ENCODE results near the gene RUNX2.
"Not testable (repeated sequence)": the region's sequence is repeated elsewhere in the genome, so short reads cannot be mapped to it uniquely, and the experiment has no call there.

Gene RUNX2

DNA sequence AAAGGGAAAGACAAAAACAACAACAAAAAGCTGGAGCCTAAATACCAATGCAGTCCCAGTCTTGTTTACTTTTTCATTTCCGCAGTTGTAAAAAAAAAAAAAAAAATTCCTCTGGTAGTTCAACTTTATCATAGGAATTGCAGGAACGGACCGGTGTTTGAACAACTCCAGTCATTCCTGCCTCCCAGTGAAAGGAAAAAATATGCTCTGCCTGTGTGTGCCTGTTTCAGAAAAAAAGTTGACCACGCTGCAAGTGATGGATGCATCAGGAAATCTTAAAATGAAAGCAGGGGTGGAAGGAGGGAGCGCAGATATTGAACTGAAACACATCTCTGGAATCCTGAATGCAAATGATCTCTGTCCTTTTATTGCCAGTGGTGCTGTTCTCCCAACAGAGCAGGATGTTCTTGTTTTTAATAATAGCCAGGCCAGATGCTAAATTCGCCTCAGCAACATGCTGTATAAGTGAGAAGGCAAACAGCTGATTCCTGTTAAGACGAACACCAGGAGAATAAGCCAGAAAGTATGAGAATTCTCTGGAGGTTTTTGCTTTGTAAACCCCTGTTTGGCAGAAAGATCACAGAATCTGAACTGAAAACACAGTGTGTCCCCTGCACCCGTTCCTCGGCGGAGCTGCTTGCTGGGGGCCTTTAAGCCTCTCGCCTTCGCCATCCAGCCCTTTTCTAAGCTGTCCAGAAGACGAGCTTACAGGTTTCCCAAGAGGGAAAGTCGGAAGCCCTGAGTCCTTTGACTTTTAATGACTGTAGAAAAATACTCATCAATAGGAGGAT lies 228.0 kb downstream of the RUNX2 start:
- no peak for DNase-seq (ENCODE audit: low spot score)

DNA sequence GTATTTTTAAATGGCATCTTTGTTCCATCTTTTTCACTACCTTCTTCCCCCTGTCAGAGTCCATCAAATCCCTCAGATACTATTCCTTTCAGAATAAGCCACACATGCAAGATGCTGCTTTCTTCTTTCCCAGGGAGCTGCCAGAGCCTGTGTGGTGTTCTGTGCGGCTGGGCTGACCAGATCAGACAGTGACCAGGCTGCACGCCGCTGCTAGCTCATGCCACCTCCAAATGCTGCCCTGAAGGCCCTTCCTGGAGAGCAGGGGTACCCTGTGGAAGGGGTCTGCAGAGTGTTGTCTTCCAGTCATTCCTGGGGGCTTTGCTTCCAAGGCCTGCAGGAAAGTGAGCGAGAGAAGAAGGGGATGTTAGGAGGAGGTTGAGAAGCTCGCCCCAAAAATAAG lies 228.7 kb downstream of the RUNX2 start:
- no peak for DNase-seq (ENCODE audit: low spot score)

DNA sequence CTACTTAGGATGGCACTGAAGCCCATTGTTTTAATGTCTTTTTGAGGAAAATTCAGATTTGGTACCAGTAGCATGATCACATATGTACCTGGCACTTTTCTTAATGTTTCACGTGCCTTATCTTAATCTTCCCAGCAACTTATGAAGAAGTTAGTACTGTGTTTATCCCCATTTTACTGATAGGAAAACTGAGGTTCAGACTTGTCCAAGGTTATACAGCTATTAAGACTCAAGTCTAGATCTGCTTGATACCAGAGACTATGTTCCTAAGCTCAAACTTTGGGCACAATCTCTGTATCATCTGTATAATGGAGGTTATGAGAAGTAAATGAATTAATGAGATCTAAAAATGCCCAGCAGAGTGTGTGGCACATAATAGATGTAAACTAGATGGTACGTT lies 229.3 kb downstream of the RUNX2 start:
- DNase-seq (ENCODE audit: low spot score) = no peak

DNA sequence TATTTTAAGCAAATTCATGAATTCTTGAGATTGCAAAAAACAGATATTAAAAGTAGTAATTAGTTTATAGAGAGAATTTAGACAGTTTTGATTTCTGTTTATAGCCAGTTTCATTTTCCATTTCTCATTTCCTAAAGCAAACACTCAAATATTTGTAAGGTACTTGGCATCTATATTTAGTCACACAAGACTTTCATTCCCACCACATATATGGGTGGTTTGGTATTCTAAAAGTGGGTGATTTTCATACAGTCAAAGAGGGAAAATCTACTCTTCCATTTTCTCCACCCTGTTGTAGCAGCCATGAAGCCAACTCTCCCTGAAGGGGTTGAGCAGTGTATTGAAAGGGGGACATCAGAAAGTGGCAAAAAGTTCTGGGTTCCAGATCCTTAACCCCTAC lies 230.7 kb downstream of the RUNX2 start:
- DNase-seq (ENCODE audit: low spot score) = no peak

DNA sequence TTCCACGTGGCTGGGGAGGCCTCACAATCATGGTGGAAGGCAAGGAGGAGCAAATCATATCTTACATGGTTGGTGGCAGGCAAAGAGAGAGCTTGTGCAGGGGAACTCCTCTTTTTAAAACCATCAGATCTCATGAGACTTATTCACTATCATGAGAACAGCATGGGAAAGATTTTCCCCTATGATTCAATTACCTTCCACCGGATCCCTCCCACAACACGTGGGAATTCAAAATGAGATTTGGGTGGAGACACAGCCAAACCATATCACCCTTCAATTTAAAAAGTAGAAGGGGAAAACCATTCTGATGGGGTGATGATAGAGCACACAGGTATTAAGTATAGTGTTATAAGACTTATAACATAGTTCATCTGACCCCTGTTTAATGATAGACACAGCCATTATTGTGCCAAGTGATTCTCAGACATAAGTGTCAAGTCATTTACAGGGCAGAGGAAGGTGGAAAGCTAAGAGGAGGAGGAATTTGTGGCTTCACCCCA lies 232.2 kb downstream of the RUNX2 start:
- not testable (repeated sequence) for DNase-seq (ENCODE audit: low spot score)

DNA sequence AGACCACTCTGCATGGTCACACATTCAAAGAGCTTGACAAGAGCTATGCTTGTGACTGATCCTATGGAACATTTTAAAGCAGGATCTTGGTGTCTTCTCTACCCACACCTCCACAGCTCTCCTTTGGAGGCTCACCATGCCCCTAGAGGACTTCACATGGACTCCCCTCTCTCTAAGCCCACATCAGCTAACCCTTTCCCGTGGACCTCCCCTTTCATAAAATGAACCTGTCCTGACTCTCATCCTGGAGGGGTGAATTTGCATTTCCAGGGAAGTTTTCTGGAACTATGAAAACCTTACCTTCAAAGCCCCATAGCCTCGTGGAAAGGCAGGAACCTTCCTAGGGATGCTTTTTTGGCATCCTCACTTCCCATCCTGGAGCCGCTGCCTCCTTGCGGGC lies 234.0 kb downstream of the RUNX2 start:
- DNase-seq (ENCODE audit: low spot score) = no peak

DNA sequence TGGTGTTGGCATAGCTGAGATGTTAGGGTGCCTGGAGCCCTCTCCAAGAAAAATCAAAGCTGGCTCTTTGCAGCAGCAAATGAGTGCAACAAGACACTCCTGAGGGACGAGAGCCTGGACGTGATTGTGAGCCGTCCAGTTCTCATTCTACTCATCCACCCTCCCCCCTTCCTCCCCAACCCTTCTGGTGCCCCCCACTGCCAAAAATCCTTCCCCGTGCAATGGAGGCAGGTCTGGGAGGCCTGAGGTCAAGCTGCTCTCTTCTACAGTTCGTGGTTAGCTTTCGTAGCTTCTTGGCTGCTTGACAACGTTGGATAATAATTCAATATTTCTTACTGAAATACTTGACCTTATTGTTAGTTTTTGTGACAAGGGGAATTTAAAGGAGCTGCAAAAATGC lies 234.9 kb downstream of the RUNX2 start:
- DNase-seq (ENCODE audit: low spot score) = no peak

DNA sequence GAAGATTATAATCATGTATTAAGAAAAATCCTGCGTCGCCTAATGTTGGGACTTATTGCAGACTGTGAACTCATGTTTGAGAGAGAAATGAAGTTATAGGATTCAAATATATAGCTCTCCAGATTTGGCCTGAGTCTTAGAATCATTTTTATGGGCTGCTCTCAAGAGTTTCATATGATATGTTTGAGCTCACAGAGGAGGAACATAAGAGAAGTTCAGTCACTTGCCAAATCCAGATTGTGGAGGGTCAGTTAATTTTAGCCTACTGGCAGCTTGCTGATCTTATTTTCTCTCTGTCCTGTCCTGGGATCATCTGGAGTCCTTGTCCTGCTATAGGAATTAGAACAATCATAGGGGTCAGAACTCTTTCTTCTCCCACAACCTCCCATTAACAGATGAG lies 235.7 kb downstream of the RUNX2 start:
- DNase-seq (ENCODE audit: low spot score) = no peak

DNA sequence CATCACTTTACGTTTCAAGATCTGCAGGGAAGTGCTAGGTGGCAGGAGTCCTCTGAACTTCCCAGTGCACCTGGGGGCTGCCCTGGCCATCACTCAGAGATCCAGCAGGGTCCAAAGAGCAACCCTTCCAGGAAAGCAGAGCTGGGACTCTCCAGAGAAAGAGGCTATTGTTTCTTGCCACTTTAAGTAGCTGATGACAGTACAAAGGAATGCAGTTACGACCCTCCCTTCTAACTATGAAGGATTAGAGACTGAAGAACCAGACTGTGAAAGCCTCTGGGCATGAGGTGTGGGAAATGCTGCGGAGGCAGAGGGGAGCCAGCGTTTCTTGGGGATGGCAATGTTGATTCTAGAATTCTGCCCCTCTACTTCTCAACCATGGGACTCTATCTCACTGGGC lies 238.8 kb downstream of the RUNX2 start:
- DNase-seq (ENCODE audit: low spot score) = no peak

DNA sequence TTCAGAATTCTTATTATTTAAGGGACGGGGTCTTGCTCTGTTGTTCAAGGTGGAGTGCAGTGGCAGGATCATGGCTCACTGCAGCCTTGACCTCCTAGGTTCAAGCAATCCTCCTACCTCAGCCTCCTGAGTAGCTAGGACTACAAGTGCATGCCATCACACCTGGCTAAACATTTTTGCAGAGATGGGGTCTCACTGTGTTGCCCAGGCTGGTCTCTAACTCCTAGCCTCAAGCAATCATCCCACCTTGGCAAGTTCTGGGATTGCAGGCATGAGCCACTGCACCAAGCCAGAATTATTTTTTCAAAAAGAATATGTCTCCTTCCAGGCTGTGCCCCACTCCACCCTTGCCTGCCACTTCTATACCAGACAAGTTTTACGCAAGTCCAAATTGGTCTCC lies 239.7 kb downstream of the RUNX2 start:
- DNase-seq (ENCODE audit: low spot score) = no peak

DNA sequence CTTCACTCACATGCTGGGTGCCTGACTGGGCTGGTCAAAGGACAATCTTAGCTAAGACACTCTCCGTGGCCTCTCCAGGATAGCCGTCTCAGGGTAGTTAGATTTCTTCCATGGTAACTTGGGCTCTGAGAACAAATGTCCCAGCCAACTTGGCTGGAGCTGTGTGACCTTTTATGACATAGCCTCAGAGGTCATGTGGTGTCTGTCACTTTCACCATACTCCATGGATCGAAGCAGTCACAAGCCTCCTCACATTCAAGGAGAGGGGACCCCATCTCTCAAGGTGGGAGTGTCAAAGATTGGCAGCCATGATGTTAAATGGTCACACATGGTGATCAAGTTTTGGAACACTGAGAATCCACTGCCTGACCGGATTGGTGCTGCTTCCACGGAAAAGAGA lies 240.5 kb downstream of the RUNX2 start:
- DNase-seq (ENCODE audit: low spot score) = no peak

DNA sequence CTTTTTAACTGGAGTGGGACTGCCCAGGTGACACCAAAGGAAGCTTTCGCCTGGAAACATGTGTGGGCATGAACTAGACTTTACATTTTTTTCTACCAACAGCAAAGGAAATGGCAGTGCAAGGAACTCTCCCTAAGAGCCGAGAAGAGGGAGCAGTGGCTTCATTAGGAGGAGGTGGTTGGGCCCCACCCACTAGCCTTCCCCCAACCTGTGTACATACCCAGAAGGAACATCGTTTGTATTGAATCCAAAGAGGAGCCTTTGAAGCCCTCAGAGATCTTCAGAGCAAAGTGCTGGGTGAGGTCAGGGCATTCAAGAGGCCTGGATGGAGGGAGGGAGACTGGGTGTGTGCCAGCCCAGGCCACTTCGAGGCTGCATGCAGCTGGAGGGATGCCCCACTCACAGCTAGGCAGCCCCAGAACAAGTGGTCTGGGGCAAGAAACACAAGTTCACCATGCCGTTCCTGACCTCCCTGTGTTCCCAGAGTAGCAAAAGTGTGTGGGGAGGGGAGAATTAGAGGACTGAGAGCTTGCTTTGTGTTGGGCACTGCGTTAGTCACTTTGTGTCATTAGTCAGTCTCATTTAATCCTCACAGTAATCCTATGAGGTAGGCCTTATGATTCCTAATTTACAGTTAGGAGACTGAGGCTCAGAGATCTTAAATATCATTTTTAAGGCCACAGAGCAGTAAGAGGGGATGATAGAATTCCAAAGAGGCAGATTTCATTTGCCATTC lies 241.2 kb downstream of the RUNX2 start:
- DNase-seq (ENCODE audit: low spot score) = no peak

DNA sequence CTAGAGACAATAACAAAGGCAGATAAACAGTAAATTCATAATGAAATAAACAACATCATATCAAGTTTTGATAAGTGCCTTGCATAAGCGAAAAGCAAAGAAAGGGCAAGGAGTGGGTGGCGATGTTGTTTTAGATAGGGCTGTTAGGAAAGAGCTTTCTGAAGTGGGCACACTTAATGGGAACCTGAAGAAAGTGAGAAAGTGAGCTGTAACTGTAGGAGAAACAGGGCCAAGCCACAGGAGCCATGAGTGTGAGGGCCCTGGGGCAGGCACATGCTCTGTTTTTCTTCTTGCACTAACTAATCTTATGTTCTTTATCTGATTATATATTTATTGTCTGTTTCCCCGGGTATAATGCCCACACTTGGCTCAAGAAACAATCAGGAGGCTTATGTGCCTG lies 243.0 kb downstream of the RUNX2 start:
- DNase-seq (ENCODE audit: low spot score) = no peak

DNA sequence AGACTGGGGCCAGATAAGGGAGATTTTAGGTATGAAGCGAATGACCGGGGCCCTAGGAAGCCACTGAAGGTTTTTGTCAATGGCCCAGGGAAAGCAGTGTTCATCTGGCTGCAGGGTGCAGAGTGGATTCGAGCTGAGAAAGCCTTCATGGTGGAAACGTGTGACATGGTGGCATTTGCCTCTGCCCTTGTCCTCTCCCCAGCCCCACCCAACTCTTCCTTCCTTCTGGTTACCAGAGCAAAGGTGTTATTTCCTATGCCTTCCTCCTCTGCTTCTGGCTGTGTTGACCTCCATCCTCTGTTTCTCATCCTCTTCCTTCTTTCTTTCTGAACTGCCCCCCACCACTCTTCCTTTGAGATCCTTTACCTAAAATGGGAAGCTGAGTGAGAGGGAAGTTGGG lies 244.7 kb downstream of the RUNX2 start:
- DNase-seq (ENCODE audit: low spot score) = no peak

DNA sequence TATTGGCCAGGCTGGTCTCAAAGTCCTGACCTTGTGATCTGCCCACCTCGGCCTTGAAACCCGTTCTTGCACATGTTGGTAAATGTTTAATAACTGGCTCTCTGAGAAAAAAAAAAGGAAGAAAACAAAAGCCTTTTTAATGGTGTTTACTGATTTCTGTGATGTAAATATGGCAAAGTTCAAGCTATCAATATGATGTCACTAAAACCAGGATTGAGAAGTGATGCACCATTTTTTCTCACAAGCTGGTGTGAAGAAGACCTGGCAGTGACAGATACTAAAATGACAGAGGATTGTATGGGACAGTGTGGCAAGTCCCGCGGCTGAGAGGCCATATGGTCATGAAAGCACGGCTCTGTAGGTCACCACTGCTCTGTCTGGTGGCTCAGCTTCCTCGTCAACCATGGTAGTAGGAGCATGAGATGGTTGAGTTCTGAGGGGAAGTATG lies 245.9 kb downstream of the RUNX2 start:
- no peak for DNase-seq (ENCODE audit: low spot score)

DNA sequence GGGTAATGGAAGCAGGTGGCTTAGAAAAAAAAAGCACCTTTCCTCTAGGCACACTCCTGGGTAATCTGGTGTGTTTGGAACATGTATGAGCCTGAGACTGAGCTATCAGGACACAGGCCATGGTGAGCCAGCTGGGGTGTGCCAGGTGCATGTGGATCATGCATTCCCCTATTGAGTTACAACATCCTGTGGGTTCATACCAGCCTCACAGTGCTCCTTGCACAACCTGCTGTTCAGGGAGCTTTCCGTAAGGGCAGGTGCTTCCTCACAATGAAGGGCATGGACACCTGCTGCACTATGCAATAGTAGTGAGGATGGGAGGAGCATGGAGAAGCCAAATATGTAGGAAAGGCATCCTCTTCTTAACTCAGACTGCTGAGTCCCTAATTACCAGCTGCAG lies 246.8 kb downstream of the RUNX2 start:
- no peak for DNase-seq (ENCODE audit: low spot score)

DNA sequence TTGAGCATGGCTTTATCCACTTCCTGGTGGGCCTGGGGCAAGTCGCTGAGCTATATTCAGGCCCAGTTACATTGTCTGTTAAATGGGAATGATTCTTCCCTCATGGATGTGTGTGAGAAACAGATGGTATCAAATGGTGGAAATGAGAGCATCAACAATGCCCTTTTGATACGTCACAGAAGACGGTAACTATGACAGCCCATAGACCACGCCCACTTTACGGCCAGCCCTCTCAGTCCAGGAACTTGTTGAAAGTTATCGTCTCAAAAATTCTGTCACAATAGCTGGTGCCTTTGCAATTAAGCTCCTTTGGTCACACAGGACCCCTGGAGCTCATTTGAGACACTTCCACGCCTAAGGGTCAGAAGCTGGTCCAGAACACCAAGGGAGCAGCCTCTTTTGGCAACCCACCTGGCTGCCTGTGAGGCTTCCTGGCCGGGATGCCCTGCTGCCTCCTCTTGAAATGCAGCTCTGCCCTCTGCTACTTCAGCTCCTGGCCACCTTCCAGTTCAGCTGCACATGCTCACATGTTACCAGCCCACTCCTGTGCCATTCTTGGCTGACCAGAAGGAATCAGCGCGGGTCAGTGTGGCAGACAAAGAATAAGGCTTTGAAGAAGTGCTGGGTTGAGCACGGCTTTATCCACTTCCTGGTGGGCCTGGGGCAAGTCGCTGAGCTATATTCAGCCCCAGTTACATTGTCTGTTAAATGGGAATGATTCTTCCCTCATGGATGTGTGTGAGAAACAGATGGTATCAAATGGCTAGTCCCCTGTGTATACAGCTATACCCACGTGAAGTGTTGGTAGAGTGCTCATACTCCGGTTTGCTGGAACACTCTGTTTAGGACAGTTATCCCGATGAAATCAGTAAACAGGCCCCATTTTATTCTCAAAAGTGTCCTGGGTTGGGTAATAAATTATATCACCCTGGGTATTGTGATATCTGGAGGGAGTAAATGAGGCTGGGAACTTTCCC lies 248.8 kb downstream of the RUNX2 start:
- no peak for DNase-seq (ENCODE audit: low spot score)

DNA sequence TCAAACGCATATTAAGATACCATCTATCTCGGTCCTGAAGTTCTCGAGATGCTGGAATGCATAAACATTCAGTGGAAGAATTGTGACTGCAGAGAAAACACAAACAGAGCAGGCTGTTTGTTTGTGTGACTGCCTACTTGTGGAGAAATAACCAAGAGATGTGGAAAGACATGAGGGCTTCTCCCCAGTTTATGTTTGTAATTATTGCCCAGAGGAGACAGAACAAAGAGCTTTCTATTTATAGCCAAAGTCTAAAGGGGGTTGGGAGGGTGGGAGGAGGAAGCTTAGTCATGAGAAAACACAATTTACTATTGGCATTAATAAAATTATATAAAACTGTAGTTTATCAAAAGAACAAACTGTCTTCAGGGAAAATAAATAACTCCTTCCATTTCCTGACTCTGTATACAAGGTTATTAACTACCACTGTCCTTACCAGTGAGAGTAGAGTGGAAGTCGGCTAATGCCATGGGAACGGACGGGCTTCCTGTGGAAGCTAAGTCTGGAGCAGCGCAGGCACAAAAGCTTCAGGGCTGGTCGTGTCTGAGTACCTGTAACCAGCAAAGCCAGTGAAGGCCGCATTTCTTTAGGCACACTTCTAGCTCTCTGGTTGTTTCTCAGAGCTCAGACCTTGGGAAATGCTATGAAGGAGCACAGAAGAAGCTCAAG lies 249.8 kb downstream of the RUNX2 start:
- DNase-seq (ENCODE audit: low spot score) = no peak

DNA sequence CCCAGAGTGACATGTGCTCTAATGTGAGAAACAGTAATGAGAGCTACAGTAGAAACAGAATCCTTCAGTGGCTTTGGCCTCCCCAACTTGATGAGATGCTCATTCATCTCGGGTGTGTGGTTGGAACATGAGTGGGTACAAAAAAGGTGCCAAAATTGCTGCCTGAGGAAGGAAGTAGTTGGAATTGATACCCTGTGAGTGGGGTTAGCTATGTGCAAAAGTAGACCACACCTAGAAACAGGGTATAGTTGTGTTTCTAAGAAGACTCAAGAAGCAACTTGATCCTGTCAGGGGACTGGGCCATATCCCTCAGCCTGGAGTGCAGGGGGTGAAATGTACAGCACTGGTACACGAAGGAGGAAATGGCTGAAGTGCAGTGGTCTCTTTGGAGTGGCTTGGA lies 256.0 kb downstream of the RUNX2 start:
- no peak for DNase-seq (ENCODE audit: low spot score)

DNA sequence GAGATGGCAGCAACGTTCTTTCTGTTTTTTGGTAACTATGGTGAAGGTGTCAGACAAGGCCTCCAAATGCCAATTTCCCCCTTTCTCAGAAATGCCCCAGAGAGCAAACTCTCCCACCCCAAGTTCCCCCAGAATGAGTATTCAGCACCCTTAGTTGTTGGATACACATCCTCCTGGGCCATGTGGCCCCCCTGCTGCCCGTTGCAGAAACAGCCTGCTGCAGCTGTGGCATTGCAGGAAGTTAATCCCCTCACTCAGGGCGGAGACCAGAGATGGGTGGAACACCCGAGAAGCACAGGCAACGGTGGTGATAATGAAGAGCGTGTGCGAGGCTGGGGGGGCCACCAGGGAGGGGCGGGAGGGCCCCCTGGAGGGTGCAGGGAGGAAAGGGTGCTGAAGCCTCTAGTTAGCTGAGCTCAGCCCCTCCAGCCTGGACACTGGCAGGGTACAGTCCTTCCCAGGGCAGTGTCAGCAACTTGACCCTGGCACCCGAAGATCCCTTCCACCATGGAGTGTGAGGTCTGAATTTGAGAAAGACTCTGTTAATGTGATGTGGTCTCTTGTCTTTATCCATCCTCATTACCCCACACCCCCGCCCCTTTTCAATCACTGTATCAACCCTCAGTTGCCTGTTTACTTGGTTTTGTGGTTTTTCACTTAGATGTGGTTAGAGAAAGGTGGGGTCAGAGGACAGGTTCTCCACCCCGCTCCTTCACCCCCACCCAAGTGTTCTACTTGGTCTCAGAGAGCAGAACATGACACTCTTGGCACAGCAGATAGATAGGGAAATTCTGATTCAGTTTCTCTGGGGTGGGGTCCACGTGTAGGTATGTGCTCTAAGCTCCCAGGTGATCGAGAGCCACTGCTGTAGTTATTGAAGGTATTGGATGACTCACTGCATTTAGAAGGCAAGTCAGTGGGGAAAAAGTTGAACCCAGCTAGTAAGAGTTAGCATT lies 258.4 kb downstream of the RUNX2 start:
- no peak for DNase-seq (ENCODE audit: low spot score)
